Stomach (tissue), 9 donors: Measurements from ENCODE around the gene GSTO2. TPM values are rescaled to one million over a fixed set of nuclear protein-coding genes. Genes with fewer than 3 reads are reported as not detected.

Source experiments
- DNase-seq, 2 donors: peaks; one replicate each; pipeline versions ENCODE4 v3.0.0 to v3.0.0-alpha.2; 2013 to 2019
- H3K27ac ChIP-seq, 5 donors: fragments of 200-600 bp in 4 of 5; sonication (generic) in 4 of 5; one replicate each; pipeline ENCODE4 v1.5.1; 2013 to 2019; ENCODE audit warnings: mild to moderate bottlenecking in 1 of 5, moderate library complexity in 1 of 5
- H3K27me3 ChIP-seq, 3 donors: fragments of 200-600 bp; sonication (generic); one replicate each; pipeline ENCODE4 v1.5.1; 2017 to 2019; ENCODE audit warnings: mixed run types in 1 of 3
- H3K36me3 ChIP-seq, 4 donors: fragments of 200-600 bp; sonication (generic); 1 replicate in 3 of 4; 2 replicates in 1 of 4; pipeline ENCODE4 v1.5.1; 2016 to 2019
- H3K4me1 ChIP-seq, 4 donors: fragments of 200-600 bp; sonication (generic); one replicate each; pipeline ENCODE4 v1.5.1; 2016 to 2019
- H3K4me3 ChIP-seq, 4 donors: fragments of 200-600 bp; sonication (generic) in 3 of 4; one replicate each; pipeline ENCODE4 v1.5.1; 2016 to 2019; ENCODE audit warnings: mild to moderate bottlenecking in 1 of 4
- H3K9me3 ChIP-seq, 4 donors: fragments of 200-600 bp; sonication (generic); one replicate each; pipeline ENCODE4 v1.5.1; 2016 to 2019
- EP300 ChIP-seq: sonication (generic); formaldehyde crosslinking; IDR thresholded peaks from one replicate; pipeline ENCODE4 v1.6.1; 2017; ENCODE audit warnings: antibody characterized with exemption
- POLR2A ChIP-seq, 4 donors: fragments of 450-650 bp; IDR thresholded peaks; one replicate each; pipeline ENCODE4 v1.6.1; 2016; ENCODE audit warnings: antibody characterized with exemption in 4 of 4, control low read depth in 2 of 4, mild to moderate bottlenecking in 1 of 4, moderate library complexity in 1 of 4
- POLR2AphosphoS5 ChIP-seq, 3 donors: sonication (generic); formaldehyde crosslinking; IDR thresholded peaks; one replicate each; pipeline ENCODE4 v1.6.1; 2016; ENCODE audit warnings: antibody characterized with exemption in 3 of 3
- WGBS, 5 donors: extraction: QIAGEN DNeasy Blood & Tissue Kit in 3 of 5; methylation state at CpG; one replicate each; pipeline versions ENCODE4 v1.1.5 to v1.1.7; 2013 to 2018; 5-methylcytosine and 5-hydroxymethylcytosine counted together
- intact Hi-C: fragments of 100-400 bp; cut with DNase I; formaldehyde crosslinking; loops from one replicate; pipeline ENCODE4 v1.15.1; 2023; ENCODE audit warnings: low total_unique reads
- polyA plus RNA-seq, 3 donors: library from polyadenylated mRNA; stranded (reverse); fragments of 200-250 nt; gene quantifications; one replicate each; pipeline ENCODE4 v1.2.3, GENCODE V29; 2013
- total RNA-seq, 5 donors: library from RNA; depleted of rRNA; stranded (reverse); fragments of >200 nt; gene quantifications; one replicate each; pipeline versions ENCODE4 v1.1.0 to v1.2.3, GENCODE V29; 2014 to 2016
- TF ChIP-seq, protein P1 (sequence below), 7 experiments: fragments of 450-650 bp in 4 of 7; fragments of 200-600 bp in 3 of 7; sonication (generic) in 3 of 7; IDR thresholded peaks; one replicate each; pipeline ENCODE4 v1.5.1; 2016 to 2019; ENCODE audit warnings: antibody characterized with exemption in 7 of 7, control low read depth in 2 of 7, mild to moderate bottlenecking in 1 of 7
- donor health status: healthy with polysubstance abuse.
- donor health status: Bipolar disorder and iron deficiency.
- donor health status: healthy.

The GSTO2 gene
- total and polyA plus RNA-seq, 8 donors: under 0.01 to 26.6 (median 10.0) TPM

DNA sequence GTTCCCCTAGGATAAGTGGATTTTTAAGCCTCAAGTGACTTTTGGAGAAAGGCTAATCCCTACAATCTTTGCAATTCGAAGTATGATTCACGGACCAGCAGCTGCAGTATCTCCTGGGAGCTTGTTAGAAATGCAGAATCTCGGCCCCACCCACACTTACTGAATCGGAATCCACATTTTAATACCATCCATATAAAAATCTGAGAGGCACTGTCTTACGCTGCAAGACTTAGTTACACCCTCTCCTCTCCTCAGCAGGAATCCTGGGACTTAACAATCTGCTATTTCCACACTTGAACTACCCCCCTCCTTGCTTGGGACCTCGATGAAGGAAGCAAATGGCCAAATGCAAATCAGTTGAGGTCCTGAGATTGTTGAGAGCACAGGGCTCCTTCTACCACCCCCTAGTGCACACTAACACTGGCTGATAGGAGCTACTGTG lies 48.3 kb downstream of the GSTO2 start:
- intact Hi-C loops: no loop called here
- WGBS, 5 donors: 47 to 66% (median 56%) methylated on average over 6 of the region's 6 CpGs
- peak overlapping the region in 4 of 5 donors; percentile 39 to 66 (median 64) for H3K27ac ChIP-seq
- peak in 1 of 2 donors; percentile 75 for DNase-seq
- H3K36me3 ChIP-seq: peaks cover 34 to 41% (median 38%) of the 10 kb centered on the region in 4 donors
- no peaks in the 10 kb centered on the region for H3K9me3 ChIP-seq
- H3K4me1 ChIP-seq: peaks cover 43 to 63% (median 56%) of the 10 kb centered on the region in 4 donors
- no peak overlapping the region for H3K4me3 ChIP-seq
- H3K27me3 ChIP-seq: no peaks in the 10 kb centered on the region
- TF ChIP-seq EP300: no peak
- peak in 2 of 3 donors; percentile 16 to 43 for TF ChIP-seq POLR2AphosphoS5 (IDR thresholded peaks at IDR 0.05)

DNA sequence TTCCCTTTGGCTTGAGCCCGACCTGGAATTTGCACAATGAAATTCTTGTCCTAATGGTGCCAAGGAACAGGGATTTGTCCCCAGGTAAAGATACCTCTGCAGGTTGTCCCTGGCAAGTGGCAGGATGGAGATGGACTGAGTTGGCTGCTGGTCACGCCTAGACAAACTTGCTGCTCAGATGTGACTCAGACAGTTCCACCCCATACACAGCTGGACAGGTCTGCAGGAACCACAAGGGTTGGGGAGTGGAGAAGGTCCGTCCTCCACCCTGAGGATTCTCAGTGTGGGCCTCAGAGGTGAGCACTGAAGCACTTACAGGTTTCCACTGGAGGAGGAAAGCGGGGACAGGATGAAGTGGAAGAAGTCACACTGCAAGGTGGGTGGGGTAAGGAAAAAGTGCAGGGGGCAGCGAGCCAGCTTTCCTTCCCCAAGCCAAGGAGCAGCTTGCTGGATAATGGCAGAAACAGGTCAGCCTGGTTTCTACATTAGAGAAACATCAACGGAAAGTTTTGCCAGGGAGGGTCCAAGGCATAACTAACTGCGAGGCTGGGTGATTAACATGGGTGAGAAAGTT lies 48.8 kb downstream of the GSTO2 start:
- Histone ChIP-seq H3K27ac (peak overlapping the region in 4 of 5 donors; percentile 39 to 66 (median 64)), H3K36me3 (peaks cover 30 to 36% (median 32%) of the 10 kb centered on the region in 4 donors), H3K4me1 (peaks cover 48 to 68% (median 60%) of the 10 kb centered on the region in 4 donors), H3K9me3 (no peaks in the 10 kb centered on the region), H3K27me3 (no peaks in the 10 kb centered on the region), H3K4me3 (no peak overlapping the region)
- DNase-seq: no peak
- 69 to 78% (median 71%) methylated on average over 6 to 7 of the region's 7 CpGs for WGBS, 5 donors
- intact Hi-C loops: no loop called here
- no peak for TF ChIP-seq EP300
- no peak for TF ChIP-seq POLR2A (IDR thresholded peaks at IDR 0.05)
- no peak for TF ChIP-seq POLR2AphosphoS5 (IDR thresholded peaks at IDR 0.05)
- TF ChIP-seq, protein P1, sequence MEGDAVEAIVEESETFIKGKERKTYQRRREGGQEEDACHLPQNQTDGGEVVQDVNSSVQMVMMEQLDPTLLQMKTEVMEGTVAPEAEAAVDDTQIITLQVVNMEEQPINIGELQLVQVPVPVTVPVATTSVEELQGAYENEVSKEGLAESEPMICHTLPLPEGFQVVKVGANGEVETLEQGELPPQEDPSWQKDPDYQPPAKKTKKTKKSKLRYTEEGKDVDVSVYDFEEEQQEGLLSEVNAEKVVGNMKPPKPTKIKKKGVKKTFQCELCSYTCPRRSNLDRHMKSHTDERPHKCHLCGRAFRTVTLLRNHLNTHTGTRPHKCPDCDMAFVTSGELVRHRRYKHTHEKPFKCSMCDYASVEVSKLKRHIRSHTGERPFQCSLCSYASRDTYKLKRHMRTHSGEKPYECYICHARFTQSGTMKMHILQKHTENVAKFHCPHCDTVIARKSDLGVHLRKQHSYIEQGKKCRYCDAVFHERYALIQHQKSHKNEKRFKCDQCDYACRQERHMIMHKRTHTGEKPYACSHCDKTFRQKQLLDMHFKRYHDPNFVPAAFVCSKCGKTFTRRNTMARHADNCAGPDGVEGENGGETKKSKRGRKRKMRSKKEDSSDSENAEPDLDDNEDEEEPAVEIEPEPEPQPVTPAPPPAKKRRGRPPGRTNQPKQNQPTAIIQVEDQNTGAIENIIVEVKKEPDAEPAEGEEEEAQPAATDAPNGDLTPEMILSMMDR (IDR thresholded peaks at IDR 0.05): no peak

DNA sequence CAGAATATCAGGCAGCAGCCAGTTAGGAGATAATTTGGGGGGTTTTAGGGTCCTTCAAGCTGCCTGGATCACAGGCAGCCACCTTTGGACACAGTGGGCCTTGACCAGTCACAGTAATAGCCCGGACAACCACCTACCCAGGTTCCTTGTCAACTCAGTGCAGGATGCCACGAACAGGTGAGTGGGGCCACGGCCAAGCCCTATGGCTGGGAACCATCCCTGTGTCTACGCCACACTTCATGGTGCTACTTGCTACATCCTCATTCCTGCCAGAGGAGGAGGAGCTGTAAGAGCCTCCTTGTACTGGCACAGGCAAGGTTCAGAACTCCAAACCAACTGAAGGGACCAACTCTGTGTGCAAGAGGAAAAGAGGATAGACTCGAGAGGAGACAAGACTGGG lies 49.3 kb downstream of the GSTO2 start:
- TF ChIP-seq POLR2AphosphoS5 (IDR thresholded peaks at IDR 0.05) (no peak), POLR2A (IDR thresholded peaks at IDR 0.05) (no peak), EP300 (no peak)
- TF ChIP-seq, protein P1 (IDR thresholded peaks at IDR 0.05): no peak
- no peak for DNase-seq
- H3K36me3 ChIP-seq: peaks cover 25 to 31% (median 27%) of the 10 kb centered on the region in 4 donors
- H3K9me3 ChIP-seq: no peaks in the 10 kb centered on the region
- intact Hi-C loops: no loop called here
- no peak overlapping the region for H3K4me3 ChIP-seq
- no peaks in the 10 kb centered on the region for H3K27me3 ChIP-seq
- peak overlapping the region in 4 of 5 donors; percentile 39 to 66 (median 64) for H3K27ac ChIP-seq
- H3K4me1 ChIP-seq: peaks cover 52 to 73% (median 64%) of the 10 kb centered on the region in 4 donors
- WGBS, 5 donors: 83 to 99% (median 92%) methylated on average over 4 to 5 of the region's 5 CpGs

DNA sequence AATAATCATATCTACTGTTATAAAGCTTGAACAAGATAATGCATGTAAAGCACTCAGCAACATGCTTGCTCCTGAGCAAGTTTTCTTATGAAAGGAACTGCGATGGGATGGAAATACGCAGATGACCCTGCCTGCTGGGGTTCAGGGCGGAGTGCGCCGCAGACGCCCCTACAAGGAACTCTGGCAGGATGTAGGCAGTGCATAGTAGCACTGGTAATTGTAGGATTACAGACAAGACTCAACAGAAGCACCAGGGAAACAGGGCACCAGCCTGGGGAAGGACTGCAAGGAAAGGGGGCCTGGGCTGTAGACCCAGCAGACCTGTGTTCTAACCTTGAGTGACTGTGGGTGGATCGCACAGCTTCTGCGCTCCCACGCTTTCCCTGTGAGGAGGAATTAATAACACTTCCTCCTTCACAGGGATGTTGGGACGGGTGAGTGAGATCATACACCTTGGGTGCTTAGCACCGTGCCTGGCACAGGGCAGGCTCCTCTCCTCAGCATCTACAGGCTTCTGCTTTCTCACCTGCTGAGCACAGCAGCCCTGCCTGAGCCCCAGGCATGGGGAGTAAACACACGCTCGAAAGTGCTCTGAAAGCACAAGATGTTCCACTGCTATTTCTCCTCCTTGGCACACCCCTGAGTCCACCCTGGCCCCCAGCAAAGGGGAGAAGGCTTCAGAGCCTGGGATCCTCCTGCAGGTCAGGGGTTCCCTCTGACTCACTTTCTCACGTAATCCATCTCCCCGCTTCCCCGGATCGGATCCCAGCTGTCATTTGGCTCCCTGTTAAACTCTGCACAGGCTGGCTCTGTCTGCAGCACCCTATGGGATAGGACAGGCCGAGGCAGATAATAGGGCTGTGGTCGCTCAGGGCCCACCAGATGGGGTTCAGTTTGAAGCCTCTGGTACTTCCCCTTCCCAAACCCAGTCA lies 50.1 kb downstream of the GSTO2 start:
- Histone ChIP-seq H3K27me3 (no peaks in the 10 kb centered on the region), H3K27ac (peak overlapping the region; percentile 14 to 69 (median 63)), H3K4me1 (peaks cover 58 to 81% (median 71%) of the 10 kb centered on the region in 4 donors), H3K9me3 (no peaks in the 10 kb centered on the region), H3K36me3 (peaks cover 18 to 23% (median 20%) of the 10 kb centered on the region in 4 donors), H3K4me3 (no peak overlapping the region)
- WGBS, 5 donors: 69 to 85% (median 79%) methylated on average over 17 to 19 of the region's 19 CpGs
- no peak for TF ChIP-seq POLR2A (IDR thresholded peaks at IDR 0.05)
- peak; percentile 50 for TF ChIP-seq EP300
- TF ChIP-seq, protein P1 (IDR thresholded peaks at IDR 0.05): no peak
- TF ChIP-seq POLR2AphosphoS5 (IDR thresholded peaks at IDR 0.05): peak; percentile 12 to 58 (median 40)
- intact Hi-C loops: no loop called here
- DNase-seq: no peak
